ENCODE data around the gene BPTF. TPM values are rescaled to one million over a fixed set of nuclear protein-coding genes. Genes with fewer than 3 reads are reported as not detected.
"Not testable (repeated sequence)": the region's sequence is repeated elsewhere in the genome, so short reads cannot be mapped to it uniquely, and the experiment has no call there.

The BPTF gene
- total RNA-seq, 1 donor from 2014 or later = 72.9 TPM

DNA sequence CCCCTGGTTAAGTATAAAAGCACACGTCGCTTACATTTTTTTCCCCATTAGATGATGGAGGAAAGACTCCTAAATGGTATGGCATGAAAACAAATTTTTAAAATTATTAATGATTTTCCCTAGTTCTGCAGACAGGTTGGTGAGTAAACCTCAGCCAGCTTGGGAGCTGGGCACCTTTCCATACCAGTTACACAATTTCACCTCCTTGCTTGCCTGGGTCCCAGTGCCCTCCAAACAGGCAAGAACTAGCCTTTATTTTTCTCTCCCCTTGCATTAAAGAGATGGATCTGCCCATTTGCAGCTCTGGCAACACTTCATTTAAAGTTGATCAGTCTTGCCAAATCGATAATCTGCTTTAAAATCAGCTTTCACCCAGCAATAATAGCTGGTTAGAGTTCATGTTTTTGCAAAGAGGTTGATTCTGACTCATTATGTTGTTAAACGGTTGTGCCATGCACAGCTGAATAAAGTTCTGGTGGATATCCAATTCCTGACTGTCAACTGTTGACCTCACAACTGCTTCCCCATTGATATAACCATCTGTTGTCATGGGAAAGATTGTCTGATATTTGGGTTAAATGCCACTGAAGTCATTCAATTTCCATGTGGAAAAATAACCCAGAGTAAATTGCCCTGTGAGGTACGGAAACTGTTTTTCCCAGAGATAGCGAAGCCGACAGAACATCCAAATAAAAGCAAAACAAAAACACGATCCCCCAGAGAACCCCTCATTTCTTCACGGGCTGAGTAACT, 169.7 kb downstream of the BPTF start:
- no peak for DNase-seq (ENCODE audit: low spot score)
- intact Hi-C loops (cut with DNase I) = no loop called here

DNA sequence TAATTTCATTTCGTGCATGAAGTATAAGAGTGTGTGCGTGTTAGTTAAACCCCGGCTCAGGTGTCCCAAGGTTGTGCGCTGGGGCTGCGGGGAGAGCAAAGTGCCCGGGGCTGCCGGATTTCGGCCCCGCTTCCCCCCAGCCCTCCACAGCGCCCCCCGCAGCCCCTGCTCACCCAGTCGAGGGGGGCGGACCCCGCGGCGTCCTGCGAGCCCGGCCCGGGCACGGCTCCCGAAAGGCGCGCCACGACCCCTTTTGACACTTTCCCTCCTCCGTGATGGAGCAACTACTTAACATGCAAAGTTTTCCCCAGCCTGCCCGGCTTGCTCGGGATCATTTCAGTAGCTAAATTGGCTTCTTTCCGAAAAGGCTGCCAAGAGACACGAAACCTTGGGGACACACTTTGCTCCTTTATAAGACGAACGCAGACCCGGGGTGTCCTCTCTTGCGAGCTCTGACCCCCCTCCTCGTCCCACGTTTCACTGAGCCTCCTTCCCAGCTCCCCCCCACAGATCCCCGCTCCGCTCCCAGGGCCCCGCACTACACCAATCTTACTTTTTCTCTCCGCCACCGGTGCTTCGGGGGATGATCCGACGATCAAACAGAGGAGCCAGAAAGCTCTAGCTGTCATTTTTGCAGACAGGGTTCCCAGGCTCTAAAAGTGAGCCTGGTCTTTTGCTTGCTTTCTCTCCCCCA, 170.4 kb downstream of the BPTF start:
- intact Hi-C loops (cut with DNase I) = no loop called here
- DNase-seq (ENCODE audit: low spot score) = peak; percentile 77

- intact Hi-C loops (cut with DNase I); DNase-seq (ENCODE audit: low spot score): not testable (repeated sequence)
These were observed 171.2 kb downstream of the BPTF start, which contains the start of gene C17orf58 for GRCh38 chr17:67996301-67997171. Gene C17orf58, minus strand, starts transcription at chr17:67996469. Its CDS starts 271 bp downstream, at chr17:67996198.

DNA sequence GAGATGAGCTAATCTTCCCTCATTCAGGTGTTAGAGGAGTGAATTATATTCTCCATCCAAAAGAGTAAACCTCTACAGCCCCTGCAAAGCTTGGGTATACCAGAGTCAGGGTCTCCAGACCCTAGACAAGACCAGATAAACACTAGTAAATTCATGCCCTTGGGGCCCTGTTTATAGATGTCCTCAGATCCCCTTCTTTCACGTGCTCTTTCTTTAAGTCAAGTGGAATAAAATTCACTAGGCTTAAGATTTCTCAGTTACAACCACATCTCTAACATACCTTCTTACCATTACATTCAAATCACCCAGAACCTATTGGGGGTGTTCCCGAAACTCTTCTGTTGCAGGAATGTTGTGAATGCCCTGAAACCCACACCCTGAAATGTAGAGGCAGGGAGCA, 173.2 kb downstream of the BPTF start:
- intact Hi-C loops (cut with DNase I) = no loop called here
- no peak for DNase-seq (ENCODE audit: low spot score)

- intact Hi-C loops (cut with DNase I) = no loop called here
- no peak for DNase-seq (ENCODE audit: low spot score)
These were observed 174.1 kb downstream of the BPTF start for GRCh38 chr17:67999291-67999911.

- intact Hi-C loops (cut with DNase I) = no loop called here
- DNase-seq (ENCODE audit: low spot score) = no peak
These were observed 178.9 kb downstream of the BPTF start for GRCh38 chr17:68004201-68004600.

GRCh38 chr17:68006797-68007196, 181.5 kb downstream of the BPTF start:
- intact Hi-C loops (cut with DNase I) = no loop called here
- DNase-seq (ENCODE audit: low spot score) = no peak

DNA sequence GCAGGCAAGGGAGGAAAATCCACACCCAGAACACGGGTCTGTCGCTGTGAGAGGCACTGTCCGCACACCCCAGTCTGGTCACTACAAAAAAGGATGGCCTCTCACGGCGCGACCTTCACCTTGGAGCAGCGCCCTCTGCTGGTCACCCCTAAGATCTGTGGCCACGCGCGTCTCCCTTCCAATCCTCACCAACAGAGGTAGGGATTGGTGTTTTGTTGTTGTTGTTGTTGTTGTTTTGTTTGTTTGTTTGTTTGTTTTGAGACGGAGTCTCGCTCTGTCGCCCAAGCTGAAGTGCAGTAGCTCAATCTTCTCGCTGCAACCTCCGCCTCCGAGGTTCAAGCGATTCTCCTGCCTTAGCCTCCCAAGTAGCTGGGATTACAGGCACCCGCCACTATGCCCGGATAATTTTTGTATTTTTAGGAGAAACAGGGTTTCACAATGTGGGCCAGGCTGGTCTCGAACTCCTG, 185.9 kb downstream of the BPTF start:
- intact Hi-C loops (cut with DNase I) = no loop called here
- peak; percentile 87 for DNase-seq (ENCODE audit: low spot score)

- intact Hi-C loops (cut with DNase I) = no loop called here
- no peak for DNase-seq (ENCODE audit: low spot score)
These were observed 188.1 kb downstream of the BPTF start for GRCh38 chr17:68013385-68013784.

DNA sequence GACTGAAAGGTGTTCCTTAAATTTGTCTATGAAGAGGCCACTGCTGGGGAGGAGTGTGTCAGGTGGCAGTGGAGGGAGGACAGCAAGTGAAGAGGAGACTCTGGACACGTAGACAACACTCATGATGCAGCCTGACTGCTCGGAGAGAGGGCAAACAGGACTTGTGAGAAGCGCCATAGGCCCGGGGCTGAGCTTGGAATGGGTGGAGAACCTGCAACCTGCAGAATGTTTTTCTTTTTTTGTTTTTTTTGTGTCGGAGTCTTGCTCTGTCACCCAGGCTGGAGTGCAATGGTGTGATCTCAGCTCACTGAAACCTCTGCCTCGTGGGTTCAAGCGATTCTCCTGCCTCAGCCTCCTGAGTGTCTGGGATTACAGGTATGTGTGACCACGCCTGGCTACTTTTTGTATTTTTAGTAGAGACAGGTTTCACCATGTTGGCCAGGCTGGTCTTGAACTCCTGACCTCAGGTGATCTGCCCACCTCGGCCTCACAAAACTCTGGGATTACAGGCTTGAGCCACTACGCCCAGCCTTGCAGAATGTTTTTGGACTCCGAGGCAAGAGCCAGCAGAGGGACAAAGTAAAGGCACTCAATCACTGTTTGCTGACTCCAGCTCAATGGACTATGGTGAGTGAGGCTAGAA, 189.9 kb downstream of the BPTF start:
- intact Hi-C loops (cut with DNase I) = no loop called here
- DNase-seq (ENCODE audit: low spot score) = no peak

GRCh38 chr17:68016838-68017237, 191.5 kb downstream of the BPTF start:
- intact Hi-C loops (cut with DNase I) = no loop called here
- DNase-seq (ENCODE audit: low spot score) = no peak

DNA sequence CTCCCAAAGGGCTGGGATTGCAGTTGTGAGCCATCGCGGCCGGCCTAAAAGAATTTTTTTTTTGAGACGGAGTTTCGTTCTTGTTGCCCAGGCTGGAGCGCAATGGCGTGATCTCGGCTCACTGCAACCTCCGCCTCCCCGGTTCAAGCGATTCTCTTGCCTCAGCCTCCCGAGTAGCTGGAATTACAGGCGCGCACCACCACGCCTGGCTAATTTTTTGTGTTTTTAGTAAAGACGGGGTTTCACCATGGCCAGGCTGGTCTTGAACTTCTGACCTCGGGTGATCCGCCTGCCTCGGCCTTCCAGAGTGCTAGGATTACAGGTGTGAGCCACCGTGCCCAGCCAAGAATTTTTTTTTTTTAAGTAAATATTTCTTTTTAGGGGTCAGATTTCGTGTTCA, 193.2 kb downstream of the BPTF start:
- intact Hi-C loops (cut with DNase I); DNase-seq (ENCODE audit: low spot score): not testable (repeated sequence)

DNA sequence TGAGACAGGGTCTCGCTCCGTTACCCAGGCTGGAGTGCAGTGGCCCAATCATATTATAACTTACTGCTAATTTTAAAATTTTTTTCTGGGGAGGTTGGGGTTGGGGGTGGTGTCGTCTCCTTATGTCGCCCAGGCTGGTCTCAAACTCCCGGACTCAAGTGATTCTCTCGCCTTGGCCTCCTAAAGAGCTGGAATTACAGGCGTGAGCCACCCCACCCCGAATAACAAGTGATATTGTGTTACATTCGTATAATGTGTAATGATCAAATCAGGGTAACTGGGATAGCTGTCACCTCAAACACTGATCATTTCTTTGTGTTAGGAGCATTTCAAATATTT, 194.0 kb downstream of the BPTF start:
- DNase-seq (ENCODE audit: low spot score) = no peak
- intact Hi-C loops (cut with DNase I) = loop anchor here (1.0 kb wide), 1 partner anchor 26 kb away; no protein-coding TSS in a partner anchor

DNA sequence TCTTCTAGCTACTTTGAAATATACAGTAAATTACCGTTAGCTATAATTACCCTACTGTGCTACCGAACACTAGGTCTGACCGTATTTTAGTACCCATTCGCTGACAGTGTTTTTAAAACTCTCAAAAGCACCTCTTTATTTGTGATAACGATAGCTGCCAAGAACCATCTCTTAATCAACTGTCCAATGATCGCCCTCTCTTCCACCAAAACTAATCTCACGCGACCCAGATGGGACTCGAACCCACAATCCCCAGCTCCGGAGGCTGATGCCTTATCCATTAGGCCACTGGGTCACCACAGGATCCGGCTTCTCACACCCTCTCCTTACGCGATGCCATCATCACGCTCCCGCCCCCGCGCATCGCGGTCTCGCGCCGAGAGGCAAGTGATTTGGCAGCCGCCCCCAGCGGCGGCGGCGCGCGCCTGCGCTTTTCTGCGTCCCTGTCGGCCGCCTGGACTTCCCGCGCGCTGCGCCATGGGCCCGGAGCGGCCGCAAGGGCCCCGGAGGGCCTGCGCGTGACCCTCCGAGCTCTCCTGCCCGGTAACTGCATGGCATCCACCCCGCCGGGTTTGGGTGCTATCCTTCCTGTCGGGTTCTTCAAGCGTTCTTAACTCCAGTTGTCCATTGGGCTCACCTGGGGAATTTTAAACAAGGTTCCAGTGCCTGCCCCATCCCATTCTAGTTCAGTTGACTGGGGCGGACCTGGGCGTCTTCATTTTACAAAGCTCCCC, 194.5 kb downstream of the BPTF start:
- intact Hi-C loops (cut with DNase I) = loop anchor here (1.0 to 2.0 kb wide), 2 partner anchors 27 to 83 kb away; no protein-coding TSS in a partner anchor

DNA sequence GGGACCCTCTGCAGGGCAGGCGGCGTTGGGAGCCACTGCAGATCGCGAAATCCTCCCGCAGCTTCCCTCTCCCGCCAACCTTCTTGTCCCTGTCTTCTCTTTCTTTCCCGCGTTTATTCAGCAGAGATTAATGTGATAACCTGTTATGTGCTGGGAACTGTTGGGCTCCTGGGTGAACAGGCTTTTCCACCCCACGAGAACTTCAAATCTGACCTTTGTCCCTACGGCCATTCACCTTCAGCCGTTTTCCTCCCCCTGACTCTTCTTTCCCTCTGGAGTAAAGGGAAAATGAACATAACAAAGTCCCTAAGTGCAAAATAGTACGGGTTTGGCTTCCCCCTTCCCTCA, 195.1 kb downstream of the BPTF start:
- no peak for DNase-seq (ENCODE audit: low spot score)
- intact Hi-C loops (cut with DNase I) = loop anchor here (2.0 kb wide), 1 partner anchor 82 kb away; no protein-coding TSS in a partner anchor

More for the DNA sequence above, 194.5 kb downstream of the BPTF start:
- peak; percentile 97 for DNase-seq (ENCODE audit: low spot score)

DNA sequence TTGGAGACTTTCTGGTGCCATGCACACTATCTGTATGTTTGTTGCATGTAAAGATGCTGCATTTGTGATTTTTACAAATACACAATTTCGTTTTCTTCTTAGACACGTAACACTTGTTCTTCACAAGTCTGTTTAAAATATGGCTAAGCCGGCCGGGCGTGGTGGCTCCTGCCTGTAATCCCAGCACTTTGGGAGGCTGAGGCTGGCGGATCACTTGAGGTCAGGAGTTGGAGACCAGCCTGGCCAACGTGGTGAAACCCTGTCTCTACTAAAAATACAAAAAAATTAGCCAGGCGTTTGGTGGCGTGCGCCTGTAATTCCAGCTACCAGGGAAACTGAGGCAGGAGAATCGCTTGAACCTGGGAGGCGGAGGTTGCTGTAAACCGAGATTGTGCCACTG, 195.5 kb downstream of the BPTF start:
- not testable (repeated sequence) for DNase-seq (ENCODE audit: low spot score)
- intact Hi-C loops (cut with DNase I) = loop anchor here (2.0 kb wide), 1 partner anchor 82 kb away; no protein-coding TSS in a partner anchor

DNA sequence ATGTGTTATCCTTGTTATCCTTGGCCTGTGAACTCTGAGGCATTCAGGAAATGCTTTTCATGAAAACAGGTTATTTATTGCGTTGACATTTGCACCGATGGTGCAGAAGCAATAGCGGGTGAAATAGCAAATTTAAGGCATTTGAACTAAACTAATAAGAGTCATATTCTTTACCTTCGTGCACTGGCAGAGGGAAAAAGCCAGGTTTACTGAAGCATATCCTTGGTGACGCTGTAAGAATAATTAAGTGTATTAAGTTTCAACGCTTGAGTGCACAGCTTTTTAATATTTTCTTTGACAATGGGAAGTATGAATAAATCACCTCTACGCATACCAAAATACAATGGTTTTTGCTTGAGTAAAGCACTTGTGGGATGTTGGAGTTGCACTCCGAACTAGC, 196.7 kb downstream of the BPTF start:
- intact Hi-C loops (cut with DNase I) = loop anchor here (2.0 kb wide), 1 partner anchor 81 kb away; no protein-coding TSS in a partner anchor
- no peak for DNase-seq (ENCODE audit: low spot score)

DNA sequence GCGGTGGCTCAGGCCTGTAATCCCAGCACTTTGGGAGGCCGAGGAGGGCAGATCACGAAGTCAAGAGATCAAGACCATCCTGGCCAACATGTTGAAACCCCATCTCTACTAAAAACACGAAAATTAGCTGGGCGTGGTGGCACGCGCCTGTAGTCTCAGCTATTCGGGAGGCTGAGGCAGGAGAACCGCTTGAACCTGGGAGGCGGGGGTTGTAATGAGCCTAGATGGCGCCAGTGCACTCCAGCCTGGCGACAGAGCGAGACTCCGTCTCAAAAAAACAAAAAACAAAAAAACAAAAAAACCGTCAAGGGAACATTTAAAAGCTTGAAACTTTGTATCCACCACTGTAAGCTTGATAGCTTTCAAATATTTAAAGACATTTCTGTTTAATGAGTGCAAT, 197.2 kb downstream of the BPTF start:
- DNase-seq (ENCODE audit: low spot score); intact Hi-C loops (cut with DNase I): not testable (repeated sequence)

Measured in cardiac septum (tissue), 1 donor.